CD4-positive, CD25-positive, alpha-beta regulatory T cell (primary cell): ENCODE measurements around the gene RNASE9. TPM values are rescaled to one million over a fixed set of nuclear protein-coding genes. Genes with fewer than 3 reads are reported as not detected.

Experiments used
- ATAC-seq, 2 donors: fragments of 150-1000 bp; cut with Tn5 transposase; one replicate each; pipeline ENCODE4 v1.10.0; 2021; ENCODE audit warnings: low read depth in 2 of 2, moderate number of reproducible peaks in 2 of 2, moderate library complexity in 1 of 2
- DNase-seq, 3 donors: peaks; one replicate each; pipeline versions ENCODE4 v3.0.0 to v3.0.0-alpha.2; 2012 to 2022; ENCODE audit warnings: mixed read lengths in 1 of 3
- H3K27ac ChIP-seq: one replicate; pipeline ENCODE4 v1.7.0; 2013; ENCODE audit warnings: mild to moderate bottlenecking, low read length; ENCODE audit not compliant: insufficient read depth, poor library complexity, severe bottlenecking
- H3K27me3 ChIP-seq: one replicate; pipeline ENCODE4 v1.7.0; 2013; ENCODE audit warnings: low read length; ENCODE audit not compliant: control insufficient read depth, insufficient read depth
- H3K36me3 ChIP-seq: one replicate; pipeline ENCODE4 v1.7.0; 2013; ENCODE audit warnings: mild to moderate bottlenecking, low read length, moderate library complexity; ENCODE audit not compliant: control insufficient read depth, insufficient read depth
- H3K4me1 ChIP-seq: 2 replicates; pipeline ENCODE4 v1.7.0; 2013; ENCODE audit warnings: mild to moderate bottlenecking, low read length; ENCODE audit not compliant: insufficient read depth, control insufficient read depth, poor library complexity, severe bottlenecking
- H3K4me3 ChIP-seq: one replicate; pipeline ENCODE4 v1.7.0; 2013; ENCODE audit warnings: low read depth, mild to moderate bottlenecking, low read length, moderate library complexity
- H3K9me3 ChIP-seq, 2 experiments: 1 replicate in 1 of 2; 2 replicates in 1 of 2; pipeline ENCODE4 v1.7.0; 2013; ENCODE audit warnings: low read length in 2 of 2, mild to moderate bottlenecking in 1 of 2, moderate library complexity in 1 of 2; ENCODE audit not compliant: control insufficient read depth in 2 of 2
- H3K27ac Mint-ChIP-seq, 3 donors: one replicate each; pipeline ENCODE4 v1.8.0; 2020 to 2022; ENCODE audit warnings: mild to moderate bottlenecking in 3 of 3, mixed read lengths in 3 of 3, moderate library complexity in 2 of 3
- H3K27me3 Mint-ChIP-seq: one replicate; pipeline ENCODE4 v1.8.0; 2022; ENCODE audit warnings: mild to moderate bottlenecking, mixed read lengths
- H3K36me3 Mint-ChIP-seq: one replicate; pipeline ENCODE4 v1.8.0; 2020; ENCODE audit warnings: mixed read lengths
- H3K4me1 Mint-ChIP-seq, 4 donors: one replicate each; pipeline ENCODE4 v1.8.0; 2020 to 2022; ENCODE audit warnings: mixed read lengths in 4 of 4, mild to moderate bottlenecking in 1 of 4
- H3K4me3 Mint-ChIP-seq, 4 donors: one replicate each; pipeline ENCODE4 v1.8.0; 2020 to 2022; ENCODE audit warnings: mild to moderate bottlenecking in 4 of 4, mixed read lengths in 4 of 4, moderate library complexity in 3 of 4
- H3K9me3 Mint-ChIP-seq, 7 donors: one replicate each; pipeline ENCODE4 v1.8.0; 2020 to 2022; ENCODE audit warnings: mixed read lengths in 7 of 7, mild to moderate bottlenecking in 3 of 7, moderate library complexity in 2 of 7
- polyA plus RNA-seq, 4 donors: library from polyadenylated mRNA; unstranded; fragments of 300-500 nt; fragmentation: Illumina TruSeq; gene quantifications; one replicate each; pipeline ENCODE4 v1.2.3, GENCODE V29; 2021
- total RNA-seq: library from RNA; stranded (reverse); gene quantifications from one replicate; pipeline ENCODE4 v1.2.3, GENCODE V29; 2022

Gene RNASE9
- not detected for total RNA-seq
- polyA plus RNA-seq: not detected

GRCh38 chr14:20560961-20561360 is at the start of gene RNASE9:
RNASE9 (minus strand) TSS chr14:20561047.
- Histone ChIP-seq H3K27ac (no peak within 1 kb of the TSS), H3K4me1 (no peaks in the 10 kb centered on the region), H3K4me3 (no peak within 1 kb of the TSS), H3K27me3 (peaks cover 5% of the 10 kb centered on the region), H3K9me3 (no peaks in the 10 kb centered on the region), H3K36me3 (no peaks in the 10 kb centered on the region)
- no peak for DNase-seq
- no peak for ATAC-seq
- H3K27ac Mint-ChIP-seq: no peak within 1 kb of the TSS
- H3K36me3 Mint-ChIP-seq: no peaks in the 10 kb centered on the region
- H3K27me3 Mint-ChIP-seq: peaks cover 18% of the 10 kb centered on the region
- H3K4me3 Mint-ChIP-seq: no peak within 1 kb of the TSS
- no peaks in the 10 kb centered on the region for H3K4me1 Mint-ChIP-seq
- no peaks in the 10 kb centered on the region for H3K9me3 Mint-ChIP-seq

GRCh38 chr14:20610002-20610765 is 49.3 kb upstream of the RNASE9 start:
- no peaks in the 10 kb centered on the region for H3K36me3 ChIP-seq
- H3K27ac ChIP-seq: peak overlapping the region; percentile 10
- Mint-ChIP-seq H3K36me3 (no peaks in the 10 kb centered on the region), H3K4me1 (peaks cover 0 to 4% (median 0%) of the 10 kb centered on the region in 4 donors), H3K4me3 (no peak overlapping the region), H3K27ac (no peak overlapping the region), H3K9me3 (no peaks in the 10 kb centered on the region), H3K27me3 (no peaks in the 10 kb centered on the region)
- DNase-seq: peak; percentile 54 to 73 (median 65)
- no peak for ATAC-seq
- H3K4me1 ChIP-seq: peaks cover 38% of the 10 kb centered on the region
- no peaks in the 10 kb centered on the region for H3K9me3 ChIP-seq
- H3K4me3 ChIP-seq: peak overlapping the region; percentile 94
- peaks cover 9% of the 10 kb centered on the region for H3K27me3 ChIP-seq

- H3K36me3 Mint-ChIP-seq: no peaks in the 10 kb centered on the region
- DNase-seq: peak; percentile 49 to 83 (median 80)
Measured at GRCh38 chr14:20609215-20610001, 48.6 kb upstream of the RNASE9 start.

GRCh38 chr14:20608383-20609110 is 47.7 kb upstream of the RNASE9 start:
- Mint-ChIP-seq H3K4me1 (no peaks in the 10 kb centered on the region), H3K27ac (peak overlapping the region in 1 of 3 donors; percentile 33), H3K27me3 (no peaks in the 10 kb centered on the region), H3K9me3 (no peaks in the 10 kb centered on the region), H3K36me3 (no peaks in the 10 kb centered on the region), H3K4me3 (peak overlapping the region in 1 of 4 donors; percentile 28)
- H3K4me3 ChIP-seq: no peak overlapping the region
- H3K36me3 ChIP-seq: no peaks in the 10 kb centered on the region
- H3K27ac ChIP-seq: no peak overlapping the region
- DNase-seq (no peak), ATAC-seq (no peak)
- H3K4me1 ChIP-seq: peaks cover 25% of the 10 kb centered on the region
- H3K9me3 ChIP-seq: no peaks in the 10 kb centered on the region
- peaks cover 7% of the 10 kb centered on the region for H3K27me3 ChIP-seq

More at GRCh38 chr14:20609215-20610001, 48.6 kb upstream of the RNASE9 start:
- Mint-ChIP-seq H3K4me1 (peaks cover 0 to under 1% (median 0%) of the 10 kb centered on the region in 4 donors), H3K4me3 (no peak overlapping the region), H3K27ac (no peak overlapping the region), H3K9me3 (no peaks in the 10 kb centered on the region), H3K27me3 (no peaks in the 10 kb centered on the region)
- ATAC-seq: peak; percentile 23 to 30
- peaks cover 33% of the 10 kb centered on the region for H3K4me1 ChIP-seq
- no peaks in the 10 kb centered on the region for H3K9me3 ChIP-seq
- H3K27ac ChIP-seq: peak overlapping the region; percentile 10
- H3K4me3 ChIP-seq: peak overlapping the region; percentile 94
- no peaks in the 10 kb centered on the region for H3K36me3 ChIP-seq
- H3K27me3 ChIP-seq: peaks cover 7% of the 10 kb centered on the region

GRCh38 chr14:20607617-20608016 is 46.8 kb upstream of the RNASE9 start:
- Mint-ChIP-seq H3K4me1 (no peaks in the 10 kb centered on the region), H3K27me3 (no peaks in the 10 kb centered on the region), H3K4me3 (no peak overlapping the region), H3K9me3 (no peaks in the 10 kb centered on the region), H3K36me3 (no peaks in the 10 kb centered on the region), H3K27ac (no peak overlapping the region)
- no peaks in the 10 kb centered on the region for H3K36me3 ChIP-seq
- DNase-seq (no peak), ATAC-seq (no peak)
- H3K9me3 ChIP-seq: no peaks in the 10 kb centered on the region
- H3K4me1 ChIP-seq: peaks cover 21% of the 10 kb centered on the region
- no peak overlapping the region for H3K27ac ChIP-seq
- no peak overlapping the region for H3K4me3 ChIP-seq
- H3K27me3 ChIP-seq: peaks cover 7% of the 10 kb centered on the region

GRCh38 chr14:20606902-20607242 is 46.0 kb upstream of the RNASE9 start:
- no peak for DNase-seq
- no peak overlapping the region for H3K27ac ChIP-seq
- Mint-ChIP-seq H3K27ac (peak overlapping the region in 1 of 3 donors; percentile 40), H3K27me3 (no peaks in the 10 kb centered on the region), H3K4me3 (no peak overlapping the region), H3K9me3 (no peaks in the 10 kb centered on the region), H3K4me1 (no peaks in the 10 kb centered on the region), H3K36me3 (no peaks in the 10 kb centered on the region)
- H3K36me3 ChIP-seq: no peaks in the 10 kb centered on the region
- ATAC-seq: no peak
- peaks cover 21% of the 10 kb centered on the region for H3K4me1 ChIP-seq
- H3K4me3 ChIP-seq: no peak overlapping the region
- H3K9me3 ChIP-seq: no peaks in the 10 kb centered on the region
- peaks cover 7% of the 10 kb centered on the region for H3K27me3 ChIP-seq

GRCh38 chr14:20606190-20606901 is 45.5 kb upstream of the RNASE9 start:
- DNase-seq: no peak
- H3K27me3 Mint-ChIP-seq: no peaks in the 10 kb centered on the region
- ATAC-seq: no peak
- H3K4me3 Mint-ChIP-seq: no peak overlapping the region
- H3K27ac ChIP-seq: no peak overlapping the region
- no peaks in the 10 kb centered on the region for H3K36me3 ChIP-seq
- H3K4me1 ChIP-seq: peaks cover 21% of the 10 kb centered on the region
- H3K9me3 Mint-ChIP-seq: no peaks in the 10 kb centered on the region
- no peaks in the 10 kb centered on the region for H3K4me1 Mint-ChIP-seq
- peak overlapping the region in 1 of 3 donors; percentile 40 for H3K27ac Mint-ChIP-seq
- H3K4me3 ChIP-seq: no peak overlapping the region
- peaks cover 2% of the 10 kb centered on the region for H3K27me3 ChIP-seq
- no peaks in the 10 kb centered on the region for H3K9me3 ChIP-seq
- no peaks in the 10 kb centered on the region for H3K36me3 Mint-ChIP-seq
